Prostate gland (tissue), 2 donors: Measurements from ENCODE around the gene GRIN1.

ENCODE experiments used
- POLR2AphosphoS5 ChIP-seq: sonication (generic); formaldehyde crosslinking; IDR thresholded peaks from one replicate; pipeline ENCODE4 v1.6.1; 2017; ENCODE audit warnings: antibody characterized with exemption
- TF ChIP-seq, protein P1 (sequence below), 4 experiments: fragments of 200-600 bp in 2 of 4; fragments of 450-650 bp in 2 of 4; sonication (generic) in 2 of 4; IDR thresholded peaks; 1 replicate in 3 of 4; 2 replicates in 1 of 4; pipeline ENCODE4 v1.5.1; 2016 to 2019; ENCODE audit warnings: antibody characterized with exemption in 4 of 4, mild to moderate bottlenecking in 2 of 4, moderate library complexity in 2 of 4

DNA sequence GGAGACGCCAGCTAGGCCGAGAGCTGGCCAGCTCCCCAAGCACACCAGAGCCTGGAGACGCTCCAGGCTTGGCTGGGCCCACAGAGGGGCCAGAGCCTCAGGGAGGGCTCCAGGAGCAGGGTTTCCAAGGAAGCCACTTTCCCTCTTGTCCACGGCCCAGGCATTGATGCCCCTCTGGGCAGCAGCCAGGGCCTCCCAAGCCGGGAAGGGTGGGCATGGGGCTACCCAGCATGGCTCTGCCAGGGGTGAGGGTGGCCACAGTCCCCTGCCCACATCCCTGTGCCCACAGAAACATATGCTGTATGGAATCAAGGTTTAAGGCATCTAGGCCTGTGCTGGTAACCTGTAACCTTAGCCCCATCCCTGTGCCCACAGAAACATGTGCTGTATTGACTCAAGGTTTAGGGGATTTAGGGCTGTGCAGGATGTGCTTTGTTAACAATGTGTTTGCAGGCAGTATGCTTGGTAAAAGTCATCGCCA, 22.9 kb upstream of the GRIN1 start:
- TF ChIP-seq, protein P1, sequence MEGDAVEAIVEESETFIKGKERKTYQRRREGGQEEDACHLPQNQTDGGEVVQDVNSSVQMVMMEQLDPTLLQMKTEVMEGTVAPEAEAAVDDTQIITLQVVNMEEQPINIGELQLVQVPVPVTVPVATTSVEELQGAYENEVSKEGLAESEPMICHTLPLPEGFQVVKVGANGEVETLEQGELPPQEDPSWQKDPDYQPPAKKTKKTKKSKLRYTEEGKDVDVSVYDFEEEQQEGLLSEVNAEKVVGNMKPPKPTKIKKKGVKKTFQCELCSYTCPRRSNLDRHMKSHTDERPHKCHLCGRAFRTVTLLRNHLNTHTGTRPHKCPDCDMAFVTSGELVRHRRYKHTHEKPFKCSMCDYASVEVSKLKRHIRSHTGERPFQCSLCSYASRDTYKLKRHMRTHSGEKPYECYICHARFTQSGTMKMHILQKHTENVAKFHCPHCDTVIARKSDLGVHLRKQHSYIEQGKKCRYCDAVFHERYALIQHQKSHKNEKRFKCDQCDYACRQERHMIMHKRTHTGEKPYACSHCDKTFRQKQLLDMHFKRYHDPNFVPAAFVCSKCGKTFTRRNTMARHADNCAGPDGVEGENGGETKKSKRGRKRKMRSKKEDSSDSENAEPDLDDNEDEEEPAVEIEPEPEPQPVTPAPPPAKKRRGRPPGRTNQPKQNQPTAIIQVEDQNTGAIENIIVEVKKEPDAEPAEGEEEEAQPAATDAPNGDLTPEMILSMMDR (IDR thresholded peaks at IDR 0.05), result no peak
- no peak for TF ChIP-seq POLR2AphosphoS5
